Measurements from ENCODE around the gene ZNF845. TPM values are rescaled to one million over a fixed set of nuclear protein-coding genes. Genes with fewer than 3 reads are reported as not detected.

Gene ZNF845
- total RNA-seq, 2 donors from 2014 or later = 6.5 to 7.8 TPM

GRCh38 chr19:53308339-53308811 is 25.2 kb upstream of the ZNF845 start:
- Histone ChIP-seq H3K36me3 (no peaks in the 10 kb centered on the region), H3K9me3 (no peaks in the 10 kb centered on the region), H3K27me3 (replicated peaks; ENCODE audit: insufficient read depth) (peaks cover 2% of the 10 kb centered on the region), H3K4me3 (no peak overlapping the region), H3K4me1 (replicated peaks) (no peaks in the 10 kb centered on the region), H3K27ac (no peak overlapping the region)
- peak; percentile 9 for DNase-seq (ENCODE audit: low spot score)
- WGBS = 4% methylated on average over 32 of the region's 32 CpGs
- TF ChIP-seq POLR2AphosphoS5 (IDR thresholded peaks at IDR 0.05) (no peak), CTCF (IDR thresholded peaks at IDR 0.05) (peak in 3 of 4 experiments; percentile 38 to 54 (median 45))
- intact Hi-C loops (cut with DNase I) = no loop called here

- DNase-seq (ENCODE audit: low spot score) = no peak
- no peaks in the 10 kb centered on the region for H3K9me3 ChIP-seq
- no peak overlapping the region for H3K27ac ChIP-seq
- no peaks in the 10 kb centered on the region for H3K4me1 ChIP-seq (replicated peaks)
- peaks cover 2% of the 10 kb centered on the region for H3K27me3 ChIP-seq (replicated peaks; ENCODE audit: insufficient read depth)
- H3K36me3 ChIP-seq = no peaks in the 10 kb centered on the region
- intact Hi-C loops (cut with DNase I) = no loop called here
- H3K4me3 ChIP-seq = no peak overlapping the region
- no peak for TF ChIP-seq POLR2AphosphoS5 (IDR thresholded peaks at IDR 0.05)
- no peak for TF ChIP-seq CTCF (IDR thresholded peaks at IDR 0.05)
- no peak for TF ChIP-seq POLR2A (IDR thresholded peaks at IDR 0.05)
- 40% methylated on average over 11 of the region's 11 CpGs for WGBS
Observed at GRCh38 chr19:53311044-53311443, 22.5 kb upstream of the ZNF845 start.

- Histone ChIP-seq H3K9me3 (no peaks in the 10 kb centered on the region), H3K27me3 (replicated peaks; ENCODE audit: insufficient read depth) (peaks cover 2% of the 10 kb centered on the region), H3K4me1 (replicated peaks) (no peaks in the 10 kb centered on the region), H3K4me3 (no peak overlapping the region), H3K27ac (no peak overlapping the region), H3K36me3 (no peaks in the 10 kb centered on the region)
- intact Hi-C loops (cut with DNase I) = no loop called here
- TF ChIP-seq CTCF (IDR thresholded peaks at IDR 0.05) (no peak), POLR2AphosphoS5 (IDR thresholded peaks at IDR 0.05) (no peak), POLR2A (IDR thresholded peaks at IDR 0.05) (no peak)
- DNase-seq (ENCODE audit: low spot score) = no peak
- 64% methylated on average over 12 of the region's 12 CpGs for WGBS
Observed at GRCh38 chr19:53311897-53312296, 21.7 kb upstream of the ZNF845 start.

- TF ChIP-seq CTCF (IDR thresholded peaks at IDR 0.05) = no peak
- TF ChIP-seq POLR2AphosphoS5 (IDR thresholded peaks at IDR 0.05) = no peak
- no peak for TF ChIP-seq POLR2A (IDR thresholded peaks at IDR 0.05)
- Histone ChIP-seq H3K27me3 (replicated peaks; ENCODE audit: insufficient read depth) (no peaks in the 10 kb centered on the region), H3K9me3 (no peaks in the 10 kb centered on the region), H3K4me3 (no peak overlapping the region), H3K36me3 (no peaks in the 10 kb centered on the region), H3K27ac (no peak overlapping the region), H3K4me1 (replicated peaks) (no peaks in the 10 kb centered on the region)
- intact Hi-C loops (cut with DNase I) = no loop called here
- WGBS = 45% methylated on average over 24 of the region's 24 CpGs
- DNase-seq (ENCODE audit: low spot score) = no peak
Observed at GRCh38 chr19:53328967-53329366, 4.6 kb upstream of the ZNF845 start.

- intact Hi-C loops (cut with DNase I) = loop anchor here (5.0 to 10.0 kb wide), 2 partner anchors 75 to 138 kb away; partner anchors contain the start of genes VN1R2 and ZNF665
- DNase-seq (ENCODE audit: low spot score) = no peak
- H3K9me3 ChIP-seq = no peaks in the 10 kb centered on the region
- no peaks in the 10 kb centered on the region for H3K4me1 ChIP-seq (replicated peaks)
- WGBS = 53% methylated on average over 14 of the region's 14 CpGs
- TF ChIP-seq POLR2A (IDR thresholded peaks at IDR 0.05) = no peak
- TF ChIP-seq POLR2AphosphoS5 (IDR thresholded peaks at IDR 0.05) = no peak
- no peak for TF ChIP-seq CTCF (IDR thresholded peaks at IDR 0.05)
- no peaks in the 10 kb centered on the region for H3K36me3 ChIP-seq
- no peak overlapping the region for H3K27ac ChIP-seq
- no peaks in the 10 kb centered on the region for H3K27me3 ChIP-seq (replicated peaks; ENCODE audit: insufficient read depth)
- peak overlapping the region; percentile 55 to 61 for H3K4me3 ChIP-seq
Observed at GRCh38 chr19:53332484-53332883, 1.1 kb upstream of the ZNF845 start.
